Gastrocnemius medialis (tissue), 4 donors: ENCODE data around the gene WSB1.
A peak's percentile ranks its signal among the peaks of the same experiment; 100 is the strongest.

Experiments used
- POLR2A ChIP-seq, 2 donors: fragments of 450-650 bp; IDR thresholded peaks; one replicate each; pipeline ENCODE4 v1.6.1; 2017; ENCODE audit warnings: antibody characterized with exemption in 2 of 2, mild to moderate bottlenecking in 2 of 2, moderate library complexity in 2 of 2
- TF ChIP-seq, protein P1 (sequence below), 5 experiments: fragments of 450-650 bp in 3 of 5; fragments of 200-600 bp in 2 of 5; sonication (generic) in 2 of 5; IDR thresholded peaks in 4 of 5; conservative IDR thresholded peaks in 1 of 5; 1 replicate in 4 of 5; 2 replicates in 1 of 5; pipeline ENCODE4 v1.5.1; 2016 to 2019; ENCODE audit warnings: antibody characterized with exemption in 5 of 5, mild to moderate bottlenecking in 3 of 5, moderate library complexity in 3 of 5

- TF ChIP-seq, protein P1, sequence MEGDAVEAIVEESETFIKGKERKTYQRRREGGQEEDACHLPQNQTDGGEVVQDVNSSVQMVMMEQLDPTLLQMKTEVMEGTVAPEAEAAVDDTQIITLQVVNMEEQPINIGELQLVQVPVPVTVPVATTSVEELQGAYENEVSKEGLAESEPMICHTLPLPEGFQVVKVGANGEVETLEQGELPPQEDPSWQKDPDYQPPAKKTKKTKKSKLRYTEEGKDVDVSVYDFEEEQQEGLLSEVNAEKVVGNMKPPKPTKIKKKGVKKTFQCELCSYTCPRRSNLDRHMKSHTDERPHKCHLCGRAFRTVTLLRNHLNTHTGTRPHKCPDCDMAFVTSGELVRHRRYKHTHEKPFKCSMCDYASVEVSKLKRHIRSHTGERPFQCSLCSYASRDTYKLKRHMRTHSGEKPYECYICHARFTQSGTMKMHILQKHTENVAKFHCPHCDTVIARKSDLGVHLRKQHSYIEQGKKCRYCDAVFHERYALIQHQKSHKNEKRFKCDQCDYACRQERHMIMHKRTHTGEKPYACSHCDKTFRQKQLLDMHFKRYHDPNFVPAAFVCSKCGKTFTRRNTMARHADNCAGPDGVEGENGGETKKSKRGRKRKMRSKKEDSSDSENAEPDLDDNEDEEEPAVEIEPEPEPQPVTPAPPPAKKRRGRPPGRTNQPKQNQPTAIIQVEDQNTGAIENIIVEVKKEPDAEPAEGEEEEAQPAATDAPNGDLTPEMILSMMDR (IDR thresholded peaks at IDR 0.05 in 4 of 5, conservative IDR thresholded peaks at IDR 0.05 in 1 of 5) = peak; percentile 78 to 100 (median 99)
- peak; percentile 79 to 89 for TF ChIP-seq POLR2A (IDR thresholded peaks at IDR 0.05)
Measured at GRCh38 chr17:27353461-27354050, 59.6 kb downstream of the WSB1 start.
